Adipocyte (in vitro differentiated cells): ENCODE data around the gene TXNL4B.

Experiments used
- DNase-seq: peaks from one replicate; pipeline ENCODE4 v3.0.0-alpha.2; 2015; ENCODE audit warnings: low read depth
- H3K27me3 ChIP-seq: replicated peaks from 2 replicates; pipeline ENCODE4 v1.7.0; 2013; ENCODE audit warnings: mild to moderate bottlenecking, low read length, moderate library complexity; ENCODE audit not compliant: control insufficient read depth, insufficient read depth
- H3K36me3 ChIP-seq: 2 replicates; pipeline ENCODE4 v1.7.0; 2013; ENCODE audit warnings: low read length, mild to moderate bottlenecking, moderate library complexity; ENCODE audit not compliant: control insufficient read depth, insufficient read depth, severe bottlenecking
- H3K4me1 ChIP-seq: 2 replicates; pipeline ENCODE4 v1.7.0; 2013; ENCODE audit warnings: mild to moderate bottlenecking, low read length, moderate library complexity; ENCODE audit not compliant: control insufficient read depth, insufficient read depth
- H3K4me3 ChIP-seq: 2 replicates; pipeline ENCODE4 v1.7.0; 2013; ENCODE audit warnings: mild to moderate bottlenecking, low read length, moderate library complexity
- H3K9ac ChIP-seq: 2 replicates; pipeline ENCODE4 v1.7.0; 2013; ENCODE audit warnings: mild to moderate bottlenecking, low read length, moderate library complexity
- H3K9me3 ChIP-seq: 2 replicates; pipeline ENCODE4 v1.7.0; 2013; ENCODE audit warnings: mild to moderate bottlenecking, low read length, moderate library complexity; ENCODE audit not compliant: control insufficient read depth

TXNL4B gene

DNA sequence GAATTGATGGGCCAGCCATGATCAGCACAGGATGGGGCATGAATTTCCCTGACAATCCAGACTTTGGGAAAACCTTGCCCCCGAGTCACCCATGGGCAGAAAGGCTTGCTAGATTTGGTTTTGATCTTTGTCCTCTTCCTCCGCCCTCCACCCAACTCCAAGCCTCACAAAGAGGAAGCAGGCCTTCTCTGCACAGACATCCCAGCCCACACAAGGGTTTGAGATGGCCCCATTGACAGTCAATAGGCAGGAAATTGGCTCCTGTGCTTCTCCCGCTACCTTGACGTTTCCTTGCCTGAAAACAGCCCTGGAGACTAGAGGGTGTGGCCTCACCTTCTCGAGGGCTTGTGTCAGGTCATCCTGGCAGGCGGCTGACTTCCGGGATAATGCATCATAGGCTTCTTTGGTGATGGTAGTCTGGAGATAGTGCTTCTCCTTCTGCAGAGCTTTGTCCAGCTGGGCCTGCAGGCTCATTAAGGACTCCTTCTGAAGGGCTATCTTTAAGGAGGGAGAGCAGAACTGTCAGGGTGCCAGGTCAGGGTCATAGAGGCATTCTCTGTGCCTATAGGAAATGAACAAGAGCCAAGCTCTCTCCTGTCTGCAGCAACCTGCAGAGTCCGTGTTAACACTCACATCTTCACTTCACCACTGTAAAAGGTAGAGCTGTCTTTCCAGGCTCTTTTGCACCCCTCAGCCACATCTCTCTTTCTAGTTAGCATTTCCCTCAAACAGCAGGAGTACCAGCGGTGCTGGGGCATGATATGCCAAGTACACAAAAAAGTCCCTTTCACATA, 32.4 kb upstream of the TXNL4B start:
- DNase-seq: no peak
- H3K4me3 ChIP-seq: no peak overlapping the region
- no peaks in the 10 kb centered on the region for H3K36me3 ChIP-seq
- no peaks in the 10 kb centered on the region for H3K9me3 ChIP-seq
- H3K4me1 ChIP-seq: peaks cover 4% of the 10 kb centered on the region
- H3K9ac ChIP-seq: no peak overlapping the region
- H3K27me3 ChIP-seq: no peaks in the 10 kb centered on the region

DNA sequence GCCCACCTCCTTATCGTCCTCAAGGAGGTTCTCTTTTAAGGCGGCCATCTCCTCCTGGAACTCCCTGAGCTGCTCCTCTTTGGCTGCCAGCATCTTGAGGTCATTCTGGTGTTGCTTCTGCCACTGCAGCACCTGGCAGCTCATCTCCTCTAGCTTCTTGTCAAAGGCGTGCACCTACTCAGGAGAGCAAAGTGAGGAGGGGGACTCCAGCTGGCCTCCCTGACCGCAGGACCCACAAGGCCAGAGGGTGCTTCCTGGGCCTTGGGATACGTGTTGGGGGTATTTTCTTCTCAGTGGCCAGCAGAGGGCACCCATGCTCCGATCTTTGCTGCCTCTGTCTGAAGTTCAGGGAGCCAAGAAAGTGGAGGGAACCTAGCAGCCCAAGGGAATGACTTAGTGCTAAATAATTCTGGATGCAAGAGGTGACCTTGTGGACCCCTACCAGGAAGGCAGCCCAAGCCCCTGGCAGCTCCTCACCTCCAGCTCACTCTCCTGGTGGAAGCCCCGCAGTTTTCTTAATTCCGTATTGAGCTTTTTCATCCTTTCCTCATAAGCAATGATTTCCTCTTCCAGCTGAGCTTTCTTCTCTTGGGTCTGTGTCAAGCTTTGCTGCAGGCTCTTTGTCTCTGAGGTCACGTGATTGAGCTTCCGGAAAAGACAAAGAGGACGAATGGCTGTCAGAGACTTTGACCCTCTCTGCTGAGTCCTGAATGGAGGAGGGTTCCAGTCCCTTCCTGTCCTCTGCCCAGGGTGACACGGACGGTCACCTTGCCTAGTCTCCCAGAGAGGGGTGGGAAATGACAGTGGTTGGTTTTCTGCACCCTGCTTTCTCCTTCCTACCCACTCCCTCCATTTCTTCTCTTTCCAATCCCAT, 31.6 kb upstream of the TXNL4B start:
- no peak overlapping the region for H3K9ac ChIP-seq
- peaks cover 4% of the 10 kb centered on the region for H3K4me1 ChIP-seq
- no peaks in the 10 kb centered on the region for H3K36me3 ChIP-seq
- no peak overlapping the region for H3K4me3 ChIP-seq
- no peaks in the 10 kb centered on the region for H3K9me3 ChIP-seq
- DNase-seq: peak; percentile 82
- no peaks in the 10 kb centered on the region for H3K27me3 ChIP-seq

DNA sequence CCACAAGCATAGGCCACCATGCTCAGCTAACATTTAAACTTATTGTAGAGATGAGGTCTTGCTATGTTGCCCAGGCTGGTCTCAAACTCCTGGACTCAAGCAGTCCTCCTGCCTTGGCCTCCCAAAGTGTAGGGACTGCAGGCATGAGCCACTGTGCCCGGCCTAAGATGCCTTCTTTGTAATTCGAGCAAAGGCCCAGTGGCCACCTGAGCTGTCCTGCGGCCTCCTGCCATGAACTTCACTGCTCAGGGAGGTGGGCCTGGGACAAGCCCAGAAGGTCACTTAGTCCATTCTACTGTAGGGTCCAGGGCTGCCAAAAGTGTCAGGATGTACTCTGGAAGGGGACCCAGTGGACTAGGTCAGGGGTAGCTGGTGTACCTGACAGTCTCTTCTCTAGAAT, 30.7 kb upstream of the TXNL4B start:
- Histone ChIP-seq H3K27me3 (no peaks in the 10 kb centered on the region), H3K36me3 (no peaks in the 10 kb centered on the region), H3K9me3 (no peaks in the 10 kb centered on the region), H3K9ac (no peak overlapping the region), H3K4me3 (no peak overlapping the region), H3K4me1 (peaks cover 4% of the 10 kb centered on the region)
- DNase-seq: no peak

DNA sequence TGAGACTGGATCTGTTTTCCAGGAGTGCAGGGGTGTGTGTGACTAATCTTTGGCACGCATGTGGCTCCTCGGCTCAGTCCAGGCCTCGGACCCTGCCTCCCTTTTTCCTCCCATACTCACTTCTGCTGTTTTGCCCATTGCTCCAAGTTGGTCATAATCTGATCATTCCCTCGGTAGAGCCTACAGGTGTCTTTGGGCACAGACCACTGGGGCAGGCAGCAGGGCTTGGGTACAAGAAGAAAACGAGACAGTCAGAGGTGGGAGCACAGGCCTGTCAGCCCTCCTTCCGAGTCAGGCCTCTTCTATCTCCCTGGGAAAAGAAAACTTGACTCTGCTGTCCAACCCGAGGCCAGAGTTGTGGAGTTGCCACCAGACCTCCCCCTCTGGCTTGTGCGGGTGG, 30.0 kb upstream of the TXNL4B start:
- peaks cover 4% of the 10 kb centered on the region for H3K4me1 ChIP-seq
- H3K4me3 ChIP-seq: no peak overlapping the region
- H3K36me3 ChIP-seq: no peaks in the 10 kb centered on the region
- no peak overlapping the region for H3K9ac ChIP-seq
- H3K9me3 ChIP-seq: no peaks in the 10 kb centered on the region
- DNase-seq: no peak
- H3K27me3 ChIP-seq: no peaks in the 10 kb centered on the region

DNA sequence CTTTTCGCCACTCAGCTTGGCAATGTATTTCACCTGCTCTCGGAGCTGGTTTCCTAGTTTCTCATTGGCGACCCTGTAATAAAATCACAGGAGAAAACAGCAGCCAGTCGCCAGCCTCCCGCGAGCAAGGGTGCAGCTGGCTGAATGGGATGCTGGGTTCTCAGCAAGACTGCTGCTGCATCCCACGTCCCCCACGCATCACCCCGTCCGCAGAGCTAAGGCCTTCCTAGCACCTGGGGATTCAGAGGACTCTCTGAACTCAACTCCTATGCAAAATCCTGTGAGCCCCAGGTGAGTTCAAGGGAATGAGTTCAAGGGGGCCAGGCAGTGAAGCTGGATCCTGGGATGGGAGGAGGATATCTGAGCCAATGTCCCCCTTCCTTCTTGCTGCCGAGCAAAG, 29.5 kb upstream of the TXNL4B start:
- Histone ChIP-seq H3K4me1 (peaks cover 4% of the 10 kb centered on the region), H3K9me3 (no peaks in the 10 kb centered on the region), H3K9ac (no peak overlapping the region), H3K27me3 (no peaks in the 10 kb centered on the region), H3K4me3 (no peak overlapping the region), H3K36me3 (no peaks in the 10 kb centered on the region)
- no peak for DNase-seq

DNA sequence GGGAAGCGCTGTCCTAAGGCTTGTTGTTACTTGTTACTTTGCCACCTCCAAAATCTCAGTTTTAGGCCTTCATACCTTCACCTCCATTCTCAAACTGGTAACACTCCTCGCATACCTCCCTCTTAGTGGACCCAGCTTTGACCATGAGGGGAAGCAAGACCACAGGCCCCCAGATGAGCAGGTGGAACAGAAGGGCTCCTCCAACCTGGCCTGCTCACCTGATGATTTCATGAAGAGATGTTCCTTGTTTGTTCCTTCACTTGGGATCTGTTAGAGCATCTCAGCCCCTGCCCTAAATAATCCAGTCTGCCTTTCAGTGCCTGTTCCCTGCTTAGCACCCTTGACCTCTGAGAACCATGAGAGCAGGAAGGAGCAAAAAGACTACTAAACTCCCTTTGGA, 28.9 kb upstream of the TXNL4B start:
- no peak overlapping the region for H3K4me3 ChIP-seq
- peaks cover 4% of the 10 kb centered on the region for H3K4me1 ChIP-seq
- DNase-seq: no peak
- H3K9ac ChIP-seq: no peak overlapping the region
- no peaks in the 10 kb centered on the region for H3K36me3 ChIP-seq
- no peaks in the 10 kb centered on the region for H3K9me3 ChIP-seq
- H3K27me3 ChIP-seq: no peaks in the 10 kb centered on the region

DNA sequence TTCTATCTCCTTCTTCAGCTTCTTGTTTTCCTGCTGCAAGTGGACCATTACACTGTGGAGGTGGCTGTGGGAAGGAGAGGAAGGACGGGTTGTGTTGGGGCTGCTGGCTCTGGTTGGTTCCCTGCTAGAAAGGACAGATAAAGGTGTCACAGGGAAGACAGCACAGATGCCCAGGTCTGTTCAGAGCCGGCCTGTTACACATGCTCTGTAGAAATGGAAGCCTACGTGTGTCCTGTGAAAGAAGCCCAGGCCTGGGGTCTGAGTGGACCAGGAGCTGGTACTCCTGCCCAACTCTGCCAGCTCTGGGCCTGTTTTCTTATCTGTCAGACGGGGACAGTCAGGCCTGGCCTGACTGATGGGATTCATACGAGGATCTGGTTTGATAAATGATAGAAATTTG, 26.6 kb upstream of the TXNL4B start:
- Histone ChIP-seq H3K36me3 (no peaks in the 10 kb centered on the region), H3K4me3 (no peak overlapping the region), H3K27me3 (no peaks in the 10 kb centered on the region), H3K9ac (no peak overlapping the region), H3K9me3 (no peaks in the 10 kb centered on the region), H3K4me1 (peaks cover under 1% of the 10 kb centered on the region)
- no peak for DNase-seq

DNA sequence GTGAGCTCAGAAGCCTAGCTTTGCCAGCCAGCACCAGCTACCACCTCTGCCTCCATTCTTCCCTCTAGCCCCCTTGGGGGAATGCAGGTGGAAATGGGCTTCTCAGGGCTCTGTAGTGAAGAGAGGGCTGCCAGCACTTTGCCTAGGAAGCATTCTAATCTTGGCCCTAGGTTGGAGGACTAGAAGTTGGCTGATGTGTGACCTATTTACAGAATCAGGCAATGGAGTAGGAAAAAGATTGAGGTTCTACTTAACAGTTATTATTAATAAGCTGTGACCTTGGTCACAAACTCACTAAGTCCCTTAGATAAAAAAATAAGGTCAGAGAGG, 20.2 kb upstream of the TXNL4B start:
- Histone ChIP-seq H3K9me3 (no peaks in the 10 kb centered on the region), H3K27me3 (no peaks in the 10 kb centered on the region), H3K36me3 (peaks cover 47% of the 10 kb centered on the region), H3K4me1 (no peaks in the 10 kb centered on the region), H3K9ac (no peak overlapping the region), H3K4me3 (no peak overlapping the region)
- DNase-seq: no peak

DNA sequence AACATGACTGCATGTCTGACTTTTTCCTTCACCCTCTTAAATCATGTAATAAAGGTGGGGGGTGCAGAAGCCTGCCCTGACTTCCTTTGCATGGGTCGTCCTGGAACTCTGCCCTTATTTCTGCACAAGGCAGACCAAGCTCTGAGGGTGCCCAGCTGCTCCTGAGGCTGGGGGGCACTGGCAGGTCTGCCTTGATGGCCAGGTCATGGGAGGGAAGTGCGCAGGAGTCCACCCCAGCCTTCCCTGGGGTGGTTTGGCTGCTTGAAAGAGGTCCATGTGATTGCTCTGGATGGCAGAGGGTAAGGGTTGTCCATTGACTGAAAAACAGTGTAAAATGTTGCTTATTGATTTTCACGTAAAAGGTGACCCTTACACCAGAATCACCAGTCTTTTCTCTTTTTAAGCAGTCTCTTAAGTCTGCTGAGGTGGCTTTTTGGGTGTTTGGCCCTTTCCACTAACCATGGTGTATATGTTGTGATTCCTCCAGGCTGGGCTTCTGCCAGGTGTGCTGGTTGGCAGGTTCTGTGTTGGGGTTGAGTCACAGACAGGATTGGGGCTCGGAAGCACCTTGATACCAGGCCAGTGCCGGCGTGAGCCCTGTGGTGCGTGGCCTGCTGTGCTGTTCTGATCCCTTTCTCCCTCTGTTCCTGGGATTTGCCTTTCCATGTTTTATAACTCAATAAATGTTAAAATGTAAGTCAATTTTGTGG, 19.6 kb upstream of the TXNL4B start:
- no peak for DNase-seq
- Histone ChIP-seq H3K4me1 (no peaks in the 10 kb centered on the region), H3K9ac (no peak overlapping the region), H3K9me3 (no peaks in the 10 kb centered on the region), H3K36me3 (peaks cover 52% of the 10 kb centered on the region), H3K4me3 (no peak overlapping the region), H3K27me3 (no peaks in the 10 kb centered on the region)

DNA sequence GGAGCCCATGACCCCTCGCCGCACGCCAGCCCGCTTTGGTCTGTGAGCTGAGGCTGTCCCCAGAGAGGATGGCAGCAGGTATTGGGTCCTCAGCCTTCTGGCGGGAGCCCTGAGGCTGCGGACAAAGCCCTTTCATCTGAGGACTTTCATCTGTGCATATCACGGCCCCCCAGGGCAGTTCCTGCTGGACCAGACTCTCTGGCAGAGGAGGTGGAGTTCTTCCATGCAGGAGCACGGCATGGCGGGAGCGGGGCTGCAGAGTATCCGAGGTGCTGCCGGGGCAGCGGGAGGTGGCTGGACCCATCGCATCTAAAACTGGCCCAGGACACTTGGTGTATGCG, 19.0 kb upstream of the TXNL4B start:
- H3K4me3 ChIP-seq: no peak overlapping the region
- H3K9me3 ChIP-seq: no peaks in the 10 kb centered on the region
- no peak for DNase-seq
- no peaks in the 10 kb centered on the region for H3K27me3 ChIP-seq
- H3K36me3 ChIP-seq: peaks cover 58% of the 10 kb centered on the region
- H3K9ac ChIP-seq: no peak overlapping the region
- no peaks in the 10 kb centered on the region for H3K4me1 ChIP-seq

DNA sequence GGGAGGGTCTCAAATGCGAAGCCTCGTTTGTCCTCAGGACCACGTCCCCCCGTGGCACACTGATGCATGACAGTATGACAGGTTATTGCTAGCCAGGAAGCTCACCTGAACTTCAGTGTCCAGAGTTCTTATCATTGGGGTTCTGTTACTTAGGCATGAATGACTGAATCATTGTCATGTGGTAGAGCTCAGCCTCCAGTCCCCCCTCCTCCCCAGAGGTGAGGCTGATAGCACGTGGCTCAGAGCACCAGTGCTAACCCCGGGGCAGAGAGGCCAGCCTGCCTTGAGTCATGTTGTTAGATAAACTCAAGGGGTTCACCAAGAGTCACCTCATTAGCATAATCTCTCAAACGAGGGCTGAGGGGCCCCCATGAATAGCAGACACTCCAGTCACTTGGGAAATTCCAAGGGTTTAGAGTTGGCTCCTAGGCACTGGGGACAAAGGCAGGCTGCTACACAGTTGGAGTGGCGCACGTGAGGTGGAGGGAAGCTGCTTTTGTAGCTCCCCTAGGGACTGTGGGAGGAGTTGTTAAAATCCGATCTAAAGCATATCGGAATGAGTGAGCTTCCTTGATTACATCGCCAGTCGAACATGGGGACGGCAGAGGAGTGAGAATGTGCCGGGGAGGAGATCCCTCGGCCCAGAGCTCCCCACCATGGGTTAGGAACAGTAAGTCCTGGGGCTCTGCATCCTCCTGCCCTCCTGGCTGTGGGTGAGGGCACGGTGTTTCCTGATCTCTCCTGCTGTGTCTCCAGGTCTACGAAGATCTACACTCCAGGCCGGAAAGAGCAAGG, 18.4 kb upstream of the TXNL4B start:
- Histone ChIP-seq H3K9ac (no peak overlapping the region), H3K9me3 (no peaks in the 10 kb centered on the region), H3K27me3 (no peaks in the 10 kb centered on the region), H3K36me3 (peaks cover 64% of the 10 kb centered on the region), H3K4me3 (no peak overlapping the region), H3K4me1 (no peaks in the 10 kb centered on the region)
- no peak for DNase-seq
